ENCODE data around the gene TBC1D16.

DNA sequence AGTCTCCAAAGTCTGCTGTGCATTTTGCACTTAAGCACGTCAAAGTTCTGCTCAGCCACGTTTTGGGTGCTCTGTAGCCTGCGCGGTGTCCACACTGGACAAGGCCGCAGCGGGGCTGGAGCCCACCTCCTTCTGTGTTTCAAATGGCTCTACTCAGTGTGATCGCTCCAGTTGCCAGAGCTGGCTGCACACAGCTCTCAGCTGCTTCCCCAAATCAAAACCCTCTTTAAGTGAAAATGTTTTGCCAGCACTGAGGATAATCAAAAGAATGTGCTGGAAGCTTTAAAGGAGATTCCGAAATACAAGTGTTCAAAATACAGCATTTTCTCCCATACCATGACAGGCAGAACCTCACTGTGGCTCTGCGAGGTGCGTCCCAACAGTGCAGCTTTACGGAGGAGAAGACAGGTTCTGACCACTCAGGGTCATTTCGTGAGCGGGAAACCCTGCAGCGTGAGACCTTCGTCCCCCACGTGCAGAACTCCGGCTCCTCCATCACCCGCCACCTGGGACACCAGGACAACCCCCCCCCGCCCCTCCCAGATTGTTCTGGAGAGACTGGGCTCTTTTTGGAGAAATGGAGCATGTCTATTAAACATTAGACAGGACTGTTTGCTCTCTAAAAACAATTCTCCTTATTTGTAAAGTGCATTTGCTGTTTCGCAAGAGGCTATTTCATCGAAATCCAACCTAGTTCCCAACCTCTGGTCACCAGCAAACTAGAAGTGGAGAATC lies 16.6 kb downstream of the TBC1D16 start:
- TF ChIP-seq, protein P1, sequence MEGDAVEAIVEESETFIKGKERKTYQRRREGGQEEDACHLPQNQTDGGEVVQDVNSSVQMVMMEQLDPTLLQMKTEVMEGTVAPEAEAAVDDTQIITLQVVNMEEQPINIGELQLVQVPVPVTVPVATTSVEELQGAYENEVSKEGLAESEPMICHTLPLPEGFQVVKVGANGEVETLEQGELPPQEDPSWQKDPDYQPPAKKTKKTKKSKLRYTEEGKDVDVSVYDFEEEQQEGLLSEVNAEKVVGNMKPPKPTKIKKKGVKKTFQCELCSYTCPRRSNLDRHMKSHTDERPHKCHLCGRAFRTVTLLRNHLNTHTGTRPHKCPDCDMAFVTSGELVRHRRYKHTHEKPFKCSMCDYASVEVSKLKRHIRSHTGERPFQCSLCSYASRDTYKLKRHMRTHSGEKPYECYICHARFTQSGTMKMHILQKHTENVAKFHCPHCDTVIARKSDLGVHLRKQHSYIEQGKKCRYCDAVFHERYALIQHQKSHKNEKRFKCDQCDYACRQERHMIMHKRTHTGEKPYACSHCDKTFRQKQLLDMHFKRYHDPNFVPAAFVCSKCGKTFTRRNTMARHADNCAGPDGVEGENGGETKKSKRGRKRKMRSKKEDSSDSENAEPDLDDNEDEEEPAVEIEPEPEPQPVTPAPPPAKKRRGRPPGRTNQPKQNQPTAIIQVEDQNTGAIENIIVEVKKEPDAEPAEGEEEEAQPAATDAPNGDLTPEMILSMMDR (IDR thresholded peaks at IDR 0.05 in 4 of 5, conservative IDR thresholded peaks at IDR 0.05 in 1 of 5): no peak
- TF ChIP-seq POLR2A (IDR thresholded peaks at IDR 0.05): no peak

All from gastrocnemius medialis (tissue), 4 donors.